RKO (cell line): Measurements from ENCODE around the gene IGF2BP2.

ENCODE experiments used
- DNase-seq: peaks from one replicate; pipeline ENCODE4 v3.0.0-alpha.2; 2016; ENCODE audit warnings: low spot score

The IGF2BP2 gene

GRCh38 chr3:185733980-185734724, 90.7 kb downstream of the IGF2BP2 start:
- peak; percentile 83 for DNase-seq

- peak; percentile 25 for DNase-seq
These were observed 92.1 kb downstream of the IGF2BP2 start for GRCh38 chr3:185732782-185733181.

GRCh38 chr3:185730550-185730949, 94.3 kb downstream of the IGF2BP2 start:
- DNase-seq = no peak

GRCh38 chr3:185729337-185730055, 95.3 kb downstream of the IGF2BP2 start:
- peak; percentile 91 for DNase-seq

DNA sequence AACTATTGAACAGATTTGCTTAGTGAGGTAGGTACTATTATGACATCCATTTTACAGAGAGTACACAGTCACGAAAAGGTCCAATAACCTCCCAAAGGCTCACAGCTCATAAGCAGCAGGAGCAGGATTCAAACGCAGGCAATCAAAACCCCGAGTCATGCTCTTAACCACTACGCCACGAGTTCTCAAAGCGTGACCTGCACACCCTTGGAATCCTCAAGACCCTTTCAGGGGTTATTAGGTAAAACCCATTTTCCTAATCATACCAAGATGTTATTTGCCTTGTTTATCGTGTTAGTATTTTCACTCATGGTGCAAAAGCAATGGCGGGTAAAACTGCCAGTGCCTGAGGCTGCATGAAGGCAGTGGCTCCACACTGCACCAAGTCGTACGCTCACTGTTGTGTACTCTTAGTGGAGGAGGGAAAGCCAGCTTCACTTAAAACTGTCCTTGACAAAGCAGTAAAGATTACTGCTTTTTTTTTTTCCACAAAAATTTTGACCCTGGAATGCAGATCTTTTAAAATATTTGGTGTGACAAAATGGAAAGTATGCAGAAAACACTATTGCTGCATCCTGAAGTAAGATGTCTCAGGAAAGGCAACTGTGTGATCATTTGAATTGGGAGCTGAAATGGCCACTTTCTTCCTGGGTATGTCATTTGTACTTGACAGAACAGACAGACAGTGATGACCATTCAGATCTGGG, 96.1 kb downstream of the IGF2BP2 start:
- no peak for DNase-seq

- no peak for DNase-seq
These were observed 97.0 kb downstream of the IGF2BP2 start for GRCh38 chr3:185727873-185728272.

- DNase-seq = no peak
These were observed 98.4 kb downstream of the IGF2BP2 start for GRCh38 chr3:185726254-185726967.

GRCh38 chr3:185724761-185725160, 100.1 kb downstream of the IGF2BP2 start:
- no peak for DNase-seq

GRCh38 chr3:185724251-185724650, 100.6 kb downstream of the IGF2BP2 start:
- DNase-seq = no peak

- no peak for DNase-seq
These were observed 102.0 kb downstream of the IGF2BP2 start for GRCh38 chr3:185722881-185723280.

DNA sequence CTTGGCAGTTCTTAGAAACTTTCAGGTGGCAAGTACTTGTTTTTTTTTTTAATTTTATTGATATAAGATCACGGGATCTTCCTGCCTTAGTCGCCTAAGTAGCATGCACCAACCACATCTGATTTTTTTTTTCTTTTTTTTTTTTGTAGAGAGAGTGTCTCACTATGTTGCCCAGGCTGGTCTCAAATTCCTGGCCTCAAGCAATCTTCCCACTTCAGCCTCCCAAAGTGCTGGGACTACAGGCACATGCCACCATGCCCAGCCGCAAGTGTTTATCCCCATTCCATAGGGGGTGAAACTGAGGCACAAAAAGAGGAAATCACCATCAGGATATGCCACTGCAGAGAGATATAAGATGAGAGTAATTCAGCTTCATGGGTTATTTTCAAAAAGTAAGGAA, 102.9 kb downstream of the IGF2BP2 start:
- no peak for DNase-seq

- DNase-seq = no peak
These were observed 104.5 kb downstream of the IGF2BP2 start for GRCh38 chr3:185720326-185720725.

DNA sequence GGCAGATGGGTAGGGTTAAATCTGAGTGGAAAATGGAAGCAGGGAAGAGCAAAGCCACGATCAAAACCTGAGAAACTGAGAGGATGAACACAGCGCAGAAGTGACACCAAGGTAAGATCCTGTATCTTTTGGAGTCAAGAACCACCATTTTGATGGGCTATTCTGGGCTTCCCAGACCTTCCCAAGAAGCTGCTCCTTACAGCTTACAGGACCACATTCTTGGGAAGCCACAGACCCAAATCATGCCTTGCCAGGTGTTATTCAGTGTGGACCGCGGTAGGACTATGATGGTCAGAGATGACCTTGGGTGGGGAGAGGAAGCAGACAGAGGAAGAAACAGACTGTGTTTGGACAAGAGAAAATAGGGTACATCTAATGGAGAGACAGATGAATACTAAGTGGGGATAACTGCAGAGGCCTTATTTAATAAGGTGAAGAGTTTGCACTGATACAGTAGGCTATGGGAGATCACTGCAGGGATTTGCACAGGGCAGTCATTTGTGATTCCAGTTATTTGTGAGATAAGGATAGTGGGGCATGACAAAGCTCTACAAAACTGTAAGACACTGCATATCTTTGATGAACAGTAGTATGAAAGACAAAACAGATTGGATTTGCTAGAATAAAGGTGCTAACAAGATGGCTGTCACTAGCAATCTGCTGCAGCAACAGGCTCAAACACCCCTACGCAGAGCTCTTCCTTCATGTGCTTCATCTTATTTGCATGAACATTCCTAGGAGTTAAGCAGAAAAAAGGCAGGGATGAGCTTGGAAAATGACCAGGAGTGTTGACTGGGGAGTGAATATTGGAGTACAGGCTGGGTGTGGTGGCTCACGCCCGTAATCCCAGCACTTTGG, 105.9 kb downstream of the IGF2BP2 start:
- no peak for DNase-seq

DNA sequence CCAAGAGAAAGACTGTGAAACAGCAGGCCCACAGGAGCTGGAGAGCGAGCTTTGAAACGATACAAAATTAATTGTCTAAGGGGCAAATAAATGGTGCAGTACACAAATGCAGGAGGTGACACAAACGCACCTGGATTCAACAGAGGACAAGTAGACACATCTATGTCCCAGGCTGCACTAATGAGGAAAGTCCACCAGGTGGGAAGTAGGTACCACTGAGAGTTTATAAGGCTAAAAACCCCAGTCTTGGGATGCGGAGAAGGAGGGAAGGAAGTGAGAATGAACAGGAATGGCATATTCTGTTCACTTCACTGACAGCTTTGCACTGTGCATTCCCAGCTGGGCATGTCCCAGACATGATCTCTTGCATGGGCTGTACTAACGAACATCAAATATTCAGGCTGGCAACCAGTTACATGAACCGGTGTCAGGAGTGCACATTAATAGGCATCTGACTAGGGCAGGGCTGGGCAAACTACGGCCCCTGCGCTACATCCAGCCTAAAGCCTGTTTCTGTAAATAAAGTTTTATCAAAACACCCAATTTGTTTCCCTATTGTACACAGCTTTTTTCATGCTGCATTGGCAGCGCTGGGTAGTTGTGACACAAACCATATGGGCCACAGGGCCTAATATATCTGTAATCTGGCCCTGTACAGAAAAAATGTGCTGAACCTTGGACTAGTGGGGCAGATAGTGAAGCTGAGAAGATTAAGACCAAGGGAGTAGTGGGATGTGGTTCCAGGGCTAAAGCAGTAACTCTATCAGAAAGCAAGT, 107.0 kb downstream of the IGF2BP2 start:
- DNase-seq = no peak

GRCh38 chr3:185717121-185717520, 107.7 kb downstream of the IGF2BP2 start:
- DNase-seq = no peak

DNA sequence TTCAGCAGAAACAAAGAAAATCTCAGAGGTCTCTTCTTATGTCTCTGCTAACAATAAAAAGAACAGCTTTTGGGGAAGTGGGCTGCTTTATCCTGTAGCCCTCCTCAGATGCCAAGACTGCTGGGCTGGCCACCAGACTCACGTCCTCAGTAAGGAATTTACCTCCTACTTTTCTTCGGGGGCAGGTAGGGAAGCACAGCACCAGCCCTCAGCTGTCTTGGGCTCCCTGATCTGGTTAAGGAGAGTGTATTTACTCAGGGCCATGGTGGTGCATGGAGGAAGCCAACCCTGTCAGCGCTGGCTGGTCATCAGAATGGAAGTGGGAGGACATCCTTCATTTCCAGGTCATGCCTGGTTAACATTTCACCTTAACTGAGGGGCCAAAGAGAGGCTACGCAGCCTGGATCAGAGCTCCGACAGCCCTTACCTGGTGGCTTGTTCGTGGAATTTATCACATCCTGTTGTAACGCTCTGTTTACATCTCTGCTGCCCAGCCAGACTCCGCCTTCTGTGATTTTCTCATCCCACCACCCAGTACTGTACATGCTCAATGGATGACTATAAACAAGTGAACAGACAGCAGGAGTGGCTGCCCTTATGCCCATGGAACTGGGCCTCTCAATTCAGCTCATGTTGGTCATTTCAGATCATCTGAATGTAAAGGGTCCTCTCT, 108.3 kb downstream of the IGF2BP2 start:
- DNase-seq = no peak

DNA sequence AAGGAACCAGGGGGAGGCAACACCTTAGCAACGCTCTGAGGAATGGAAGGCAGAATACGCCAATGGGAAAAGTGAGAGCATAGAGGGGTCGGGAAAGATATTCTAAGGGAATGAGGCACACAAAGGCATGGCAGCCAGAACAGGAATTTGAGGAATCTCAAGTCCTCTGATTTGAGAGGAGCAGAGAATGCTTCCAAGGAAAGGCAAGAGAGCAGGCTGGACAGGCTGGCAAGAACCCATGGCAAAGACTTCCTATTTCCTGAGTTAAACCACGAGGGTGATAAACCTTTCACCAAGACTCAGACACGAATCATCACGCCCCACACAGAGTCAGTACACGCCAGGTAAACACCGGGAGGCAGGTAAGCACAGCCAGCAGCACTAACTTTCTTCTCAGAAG, 109.8 kb downstream of the IGF2BP2 start:
- DNase-seq = no peak

DNA sequence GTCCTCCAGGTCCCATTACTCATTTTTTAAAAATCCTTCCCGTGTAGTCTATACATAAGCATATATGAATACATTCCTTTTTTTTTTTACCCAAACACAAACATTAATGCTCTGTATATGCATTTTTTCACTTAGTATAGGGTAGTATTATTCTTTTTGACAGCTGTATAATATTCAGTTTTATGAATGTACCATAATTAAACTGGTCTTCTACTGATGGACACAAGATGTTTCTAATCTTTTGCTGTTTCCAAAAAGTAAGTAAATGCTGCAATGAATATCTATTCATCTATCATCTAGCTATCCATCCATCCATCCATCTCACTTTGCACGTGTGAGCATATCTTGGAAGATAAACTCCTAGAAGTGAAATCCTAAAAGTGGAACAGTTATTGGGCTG, 110.8 kb downstream of the IGF2BP2 start:
- no peak for DNase-seq

DNA sequence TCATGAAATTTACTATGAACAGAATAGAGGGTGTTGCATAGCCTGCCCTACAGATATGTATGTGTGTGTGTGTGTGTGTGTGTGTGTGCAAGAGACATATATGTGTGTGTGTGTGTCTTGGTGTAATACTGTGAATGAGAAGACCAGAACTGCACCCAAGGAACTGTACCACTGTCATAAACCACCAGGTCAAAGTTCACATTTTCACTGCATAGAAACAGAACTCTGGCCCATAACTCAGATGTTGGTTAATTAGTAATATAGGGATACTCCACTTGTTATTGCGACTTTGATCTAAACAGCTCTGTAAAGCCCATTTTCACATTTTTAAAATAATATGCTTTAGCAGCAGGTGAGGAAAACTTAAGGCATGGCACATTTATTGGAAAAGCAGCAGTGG, 111.8 kb downstream of the IGF2BP2 start:
- DNase-seq = no peak

GRCh38 chr3:185712337-185712736, 112.5 kb downstream of the IGF2BP2 start:
- DNase-seq = no peak
